GM19328 (cell line): ENCODE data around the gene TKT.

Experiments used
- ATAC-seq: cut with Tn5 transposase; IDR thresholded peaks from one replicate; pipeline ENCODE4 v1.9.1; 2021; ENCODE audit warnings: mild to moderate bottlenecking, moderate library complexity; ENCODE audit not compliant: unreplicated experiment

Gene TKT

DNA sequence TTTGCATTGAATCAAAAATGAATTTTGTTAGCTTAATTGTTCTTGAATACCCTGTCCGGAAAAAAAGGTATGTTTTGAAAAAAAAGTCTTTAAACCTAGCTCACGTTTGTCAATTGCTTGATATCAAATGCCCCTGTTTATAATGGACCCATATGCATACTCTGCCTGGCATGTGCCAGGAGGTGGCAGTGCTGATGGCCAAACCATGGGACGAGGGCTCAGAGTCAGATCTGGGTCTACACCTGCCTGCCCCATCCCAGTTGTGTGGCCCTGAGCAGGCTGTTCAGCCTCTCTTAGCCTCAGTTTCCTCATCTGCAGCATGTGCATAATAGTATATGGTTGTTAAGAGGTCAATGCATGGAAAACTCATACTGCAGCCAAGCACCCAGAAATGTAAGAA lies 56.0 kb downstream of the TKT start:
- ATAC-seq = no peak

DNA sequence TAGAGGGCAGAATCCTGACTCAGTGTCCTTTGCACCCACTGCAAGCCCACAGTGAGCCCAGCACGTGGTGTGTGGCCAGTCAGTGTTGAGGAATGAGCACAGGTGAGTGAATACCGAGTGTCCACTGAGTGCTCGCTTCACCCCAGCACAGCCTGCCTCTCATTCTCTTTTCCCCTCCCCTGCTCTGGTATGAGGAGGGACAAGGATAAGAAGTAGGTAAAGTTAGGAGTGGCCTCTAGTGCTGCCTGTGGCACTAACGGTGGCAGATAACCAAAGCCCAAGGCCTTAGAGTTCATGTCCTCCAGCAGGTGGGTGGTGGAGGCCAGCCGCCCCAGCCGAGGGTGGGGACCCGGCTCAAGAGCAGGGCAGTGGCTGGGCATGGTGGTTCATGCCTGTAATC lies 56.8 kb downstream of the TKT start:
- no peak for ATAC-seq

DNA sequence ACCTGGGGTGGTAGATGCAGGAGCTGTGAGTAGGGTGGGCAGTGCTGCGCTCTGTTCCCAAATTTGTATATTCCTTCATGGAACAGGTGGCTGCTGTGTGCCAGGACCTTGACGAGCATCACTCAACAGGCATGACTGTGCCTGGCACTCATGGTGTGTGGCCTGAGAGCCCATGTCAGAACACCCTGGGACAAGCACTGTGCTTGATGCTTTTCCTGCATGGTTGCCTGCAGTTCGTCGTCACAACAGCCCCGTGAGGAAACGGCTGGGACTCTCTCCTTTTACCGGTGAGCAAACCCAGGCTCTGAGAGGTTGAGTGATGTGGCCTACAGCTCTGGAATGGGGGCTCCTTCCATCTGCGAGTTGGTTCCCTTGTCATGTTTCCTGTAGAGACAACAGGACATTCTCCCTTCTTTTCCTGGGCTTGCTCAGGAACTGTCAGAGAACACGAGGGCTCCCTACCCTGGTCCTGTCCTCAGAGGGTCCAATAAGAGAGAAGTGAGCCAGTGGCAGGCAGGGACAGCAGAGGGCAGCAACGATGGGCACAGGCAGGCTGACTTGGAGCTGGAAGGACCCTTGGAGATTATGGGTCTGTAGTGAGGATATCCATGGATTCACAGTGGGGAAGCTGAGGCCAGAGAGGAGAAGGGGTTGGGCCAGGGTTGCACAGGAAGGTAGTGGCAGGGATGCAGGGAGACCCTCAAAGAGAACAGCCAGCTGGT lies 57.4 kb downstream of the TKT start:
- ATAC-seq = no peak

DNA sequence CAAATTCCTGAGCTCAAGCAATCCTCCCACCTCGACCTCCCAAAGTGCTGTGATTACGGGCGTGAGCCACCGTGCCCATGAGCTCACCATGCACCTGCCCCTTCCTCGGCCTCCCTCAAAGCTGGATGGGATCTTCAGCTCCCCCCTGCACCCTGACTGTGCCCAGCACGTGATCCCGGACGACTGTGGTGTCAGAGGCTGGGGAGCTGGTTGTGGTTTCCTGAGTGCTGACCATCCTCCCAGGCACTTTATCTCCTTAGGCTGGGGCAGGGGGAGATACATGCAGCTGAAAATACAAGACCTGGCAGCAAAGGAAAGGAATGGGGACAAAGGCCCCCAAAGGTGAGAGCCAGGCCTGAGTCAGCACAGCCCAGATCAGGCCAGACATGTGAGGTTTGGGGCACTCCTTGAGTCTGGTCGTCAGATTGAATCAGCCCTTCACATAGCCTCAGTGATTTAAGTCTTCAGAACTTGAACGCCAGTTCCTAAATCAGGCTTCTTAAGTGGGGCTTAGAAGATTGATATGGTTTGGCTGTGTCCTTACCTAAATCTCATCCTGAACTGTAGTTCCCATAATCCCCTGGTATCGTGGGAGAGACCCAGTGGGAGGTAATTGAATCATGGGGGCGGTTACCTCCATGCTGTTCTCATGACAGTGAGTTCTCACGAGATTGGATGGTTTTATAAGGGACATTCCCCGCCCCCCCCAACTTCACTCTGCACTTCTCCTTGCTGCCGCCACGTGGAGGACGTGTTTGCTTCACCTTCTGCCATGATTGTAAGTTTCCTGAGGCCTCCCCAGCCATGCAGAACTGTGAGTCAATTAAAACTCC lies 59.0 kb downstream of the TKT start:
- no peak for ATAC-seq

DNA sequence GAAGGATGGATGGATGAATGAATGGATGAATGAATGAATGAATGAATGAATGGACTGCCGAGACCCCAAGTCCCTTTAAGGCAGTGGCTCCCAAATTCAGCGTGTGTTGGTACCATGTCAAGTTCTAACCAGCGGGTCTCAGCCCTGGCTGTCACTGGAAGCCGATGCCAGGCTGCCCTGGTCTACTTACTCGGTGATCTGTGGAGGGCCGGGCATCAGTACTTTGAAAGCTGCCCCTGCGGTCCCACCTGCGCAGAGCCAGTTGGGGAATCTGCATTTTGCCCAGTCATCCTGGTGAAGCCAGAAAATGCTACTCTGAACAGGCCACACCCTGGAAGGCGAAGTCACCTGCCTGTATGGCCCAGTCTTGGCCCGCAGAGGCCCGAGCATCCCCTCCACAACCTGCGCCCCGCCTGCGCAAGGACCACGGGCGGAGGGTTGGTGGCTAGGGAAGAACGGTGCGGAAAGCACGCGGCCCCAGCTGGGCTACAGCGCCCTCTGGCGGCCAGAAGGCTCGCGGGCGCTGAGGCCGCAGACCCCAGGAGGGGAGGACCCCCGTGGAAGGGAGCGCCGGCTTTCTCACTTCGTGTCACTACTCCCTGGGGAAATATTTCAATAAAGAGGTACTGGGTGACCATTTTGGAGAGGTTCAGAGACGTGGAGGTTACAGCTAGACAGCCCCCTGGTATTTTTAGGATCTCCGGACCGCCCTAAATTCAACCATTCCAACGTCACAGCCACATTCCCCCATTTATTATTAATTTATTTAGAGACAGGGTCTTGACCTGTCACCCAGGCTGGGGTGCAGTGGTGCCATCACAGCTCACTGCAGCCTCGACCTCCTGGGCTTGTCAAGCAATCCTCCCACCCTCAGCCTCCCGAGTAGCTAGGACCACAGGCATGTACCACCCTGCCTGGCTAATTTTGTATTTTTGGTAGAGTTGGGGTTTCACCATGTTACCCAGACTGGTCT lies 59.9 kb downstream of the TKT start:
- ATAC-seq = no peak

DNA sequence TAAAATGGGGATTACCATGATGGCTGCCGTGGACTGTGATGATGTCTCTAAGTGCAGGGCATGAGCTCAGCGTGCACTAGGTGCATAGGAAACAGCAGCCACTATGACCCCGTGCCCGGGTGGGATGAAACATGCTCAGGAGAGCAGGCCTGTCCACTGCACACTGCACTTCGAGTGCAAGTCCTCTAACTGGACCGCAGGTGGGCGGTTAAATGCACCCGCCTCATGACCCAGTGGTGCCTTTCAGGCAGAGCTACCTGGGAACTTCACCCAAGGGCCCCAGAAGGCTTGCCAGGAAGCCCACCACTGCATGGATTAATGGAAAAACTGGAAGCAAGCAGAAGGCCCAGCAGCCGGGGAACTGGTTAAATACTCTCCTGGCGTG lies 60.8 kb downstream of the TKT start:
- no peak for ATAC-seq

DNA sequence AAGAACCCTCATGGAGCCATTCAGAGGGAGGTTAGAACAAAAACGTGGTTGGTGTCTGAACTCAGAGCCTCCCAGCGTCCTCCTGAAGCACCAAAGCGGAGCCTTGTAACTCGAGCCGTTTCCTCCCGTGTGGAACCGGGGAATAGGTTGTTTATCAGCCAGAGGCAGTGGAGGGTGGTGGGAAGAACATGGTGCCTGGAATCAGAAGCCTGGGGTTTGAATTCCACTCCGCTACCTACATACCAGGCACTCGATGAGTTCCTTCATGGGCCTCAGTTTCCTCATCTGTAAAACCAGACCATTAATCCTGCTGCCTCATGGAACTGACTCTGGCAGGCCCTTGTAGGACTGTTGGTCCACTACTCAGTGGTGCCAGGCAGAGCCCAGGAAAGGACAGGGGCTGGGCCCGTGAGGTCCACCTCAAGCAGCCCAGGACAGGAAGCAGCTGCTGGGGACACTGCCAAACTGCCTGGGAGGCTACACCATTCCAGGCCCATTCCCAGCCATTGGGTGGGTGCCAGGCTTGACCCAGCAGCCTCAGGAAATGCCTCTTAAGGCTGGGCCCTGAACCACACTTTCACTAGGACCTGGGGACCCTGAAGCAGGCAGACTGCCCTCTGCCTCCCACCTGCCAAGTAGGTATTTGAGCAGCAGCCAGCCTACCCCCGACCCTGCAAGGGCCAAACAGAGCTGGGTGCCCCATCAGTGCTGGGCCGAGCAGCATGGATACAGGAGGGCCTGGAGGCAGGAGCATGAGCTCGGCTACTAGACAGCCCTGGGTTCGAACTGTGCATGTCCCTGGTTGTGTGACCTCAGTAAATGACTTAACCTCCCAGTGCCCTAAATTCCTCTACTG lies 61.4 kb downstream of the TKT start:
- ATAC-seq = no peak

DNA sequence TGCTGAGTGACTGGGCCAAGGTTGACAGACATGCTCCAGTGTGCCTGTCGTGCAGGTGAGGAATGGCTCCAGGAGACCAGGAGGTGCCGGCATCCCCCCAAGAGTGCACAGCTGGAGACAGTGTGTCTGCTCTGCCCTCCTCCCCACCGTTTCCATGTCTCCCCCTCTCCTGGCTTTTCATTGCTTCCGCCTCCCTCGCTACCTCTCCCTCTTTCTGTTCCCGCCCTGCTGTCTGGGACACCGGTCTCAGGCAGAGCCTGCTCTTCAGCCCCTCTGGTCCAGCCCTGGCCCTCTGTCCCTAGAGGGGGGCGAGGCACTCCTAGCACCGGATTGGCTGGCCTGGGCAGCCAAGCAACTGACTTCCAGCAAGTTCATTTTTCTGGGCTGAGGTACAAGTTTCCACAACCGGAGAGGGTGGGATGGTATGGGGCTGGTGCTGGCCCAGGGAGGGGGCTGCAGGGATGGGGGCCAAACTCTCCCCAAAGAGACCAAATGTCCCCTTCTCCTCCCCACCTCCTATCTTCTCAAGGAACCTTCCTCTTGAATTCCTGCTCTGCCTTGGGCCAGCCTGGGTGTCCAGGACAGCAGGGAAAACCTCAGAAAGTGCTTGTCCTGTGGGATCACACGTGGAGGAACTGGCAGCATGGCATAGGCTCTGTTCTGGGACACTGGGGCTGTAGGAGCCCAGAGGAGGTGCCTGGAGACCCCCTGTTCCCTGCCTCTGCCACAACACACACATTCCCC lies 62.2 kb downstream of the TKT start:
- no peak for ATAC-seq

DNA sequence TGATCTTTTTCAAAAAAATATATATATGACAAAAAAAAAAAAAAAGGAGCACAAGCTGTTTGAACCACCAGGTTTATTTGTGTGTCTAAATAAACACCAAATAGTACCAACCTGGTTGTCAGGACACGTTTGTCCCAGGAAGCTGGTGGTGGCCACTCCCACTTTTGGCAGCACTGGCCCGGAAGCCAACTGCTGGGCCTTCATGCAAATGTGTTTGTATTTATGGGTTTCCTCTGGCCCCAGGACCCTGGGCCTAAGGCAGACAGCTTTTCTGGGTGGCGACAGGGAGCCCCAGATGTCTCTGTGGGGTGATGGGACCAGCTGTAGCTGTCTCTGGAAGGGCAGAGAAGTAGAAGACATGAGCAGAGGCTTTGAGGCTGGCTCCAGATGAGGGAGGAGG lies 63.2 kb downstream of the TKT start:
- ATAC-seq = no peak

DNA sequence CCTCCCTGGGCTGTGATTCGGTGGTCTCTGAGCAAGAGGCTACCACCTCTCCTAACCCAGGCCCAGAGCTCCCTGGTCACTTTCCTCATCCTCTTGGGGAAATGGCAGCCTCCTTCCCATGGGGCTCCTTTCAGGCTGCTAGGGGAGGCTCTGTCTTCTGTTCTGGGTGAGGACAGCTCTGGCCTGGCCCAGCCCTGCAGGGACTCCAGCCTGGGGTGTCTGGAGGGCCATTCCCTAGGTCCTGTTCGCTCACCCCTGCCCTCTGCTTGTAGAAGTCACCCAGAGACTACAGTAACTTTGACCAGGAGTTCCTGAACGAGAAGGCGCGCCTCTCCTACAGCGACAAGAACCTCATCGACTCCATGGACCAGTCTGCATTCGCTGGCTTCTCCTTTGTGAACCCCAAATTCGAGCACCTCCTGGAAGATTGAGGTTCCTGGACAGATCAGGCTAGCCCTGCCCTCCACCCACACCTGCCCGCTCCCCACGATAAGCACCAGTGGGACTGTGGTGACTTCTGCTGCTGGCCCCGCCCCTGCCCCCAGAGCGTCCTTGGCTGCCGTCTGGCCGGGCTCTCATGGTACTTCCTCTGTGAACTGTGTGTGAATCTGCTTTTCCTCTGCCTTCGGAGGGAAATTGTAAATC lies 63.9 kb downstream of the TKT start:
- ATAC-seq = no peak

DNA sequence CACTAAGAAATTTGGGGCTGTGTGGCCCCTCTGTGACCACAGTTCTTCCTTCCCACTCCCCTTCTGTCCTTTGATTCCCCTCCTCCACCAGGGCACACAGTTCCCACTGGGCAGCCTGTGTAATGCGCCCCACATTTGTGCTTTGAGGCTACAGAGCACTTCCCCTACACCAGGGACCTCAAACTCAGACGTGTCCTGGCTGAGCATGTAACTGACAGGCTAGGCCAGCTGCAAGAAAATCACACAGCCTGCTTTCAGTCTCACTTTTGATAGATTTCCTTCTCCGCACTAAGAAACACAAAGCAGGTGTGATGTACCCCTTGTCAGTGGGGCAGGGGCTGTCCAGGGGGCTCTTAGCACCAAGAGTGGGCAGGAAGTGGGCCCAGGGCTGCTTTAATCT lies 65.2 kb downstream of the TKT start:
- ATAC-seq = no peak

DNA sequence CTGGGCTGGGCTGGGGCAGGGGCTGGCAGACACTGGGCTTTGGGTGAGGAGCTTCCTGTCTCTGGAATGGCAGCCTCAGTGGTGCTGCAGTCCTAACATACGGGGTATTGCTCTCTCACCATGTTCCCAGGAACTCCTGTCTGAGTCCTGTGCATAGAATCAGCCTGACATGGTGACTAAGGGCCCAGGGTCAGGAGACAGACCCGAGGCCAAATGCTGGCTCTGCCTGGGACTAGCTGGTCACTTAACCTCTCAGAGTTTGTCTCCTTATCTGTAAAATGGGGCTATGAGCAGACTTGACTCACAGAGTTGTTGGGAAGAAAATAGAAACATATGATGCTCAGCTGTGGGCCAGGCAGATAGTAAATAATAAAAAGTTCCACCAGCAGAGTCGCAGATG lies 66.5 kb downstream of the TKT start:
- ATAC-seq = no peak

DNA sequence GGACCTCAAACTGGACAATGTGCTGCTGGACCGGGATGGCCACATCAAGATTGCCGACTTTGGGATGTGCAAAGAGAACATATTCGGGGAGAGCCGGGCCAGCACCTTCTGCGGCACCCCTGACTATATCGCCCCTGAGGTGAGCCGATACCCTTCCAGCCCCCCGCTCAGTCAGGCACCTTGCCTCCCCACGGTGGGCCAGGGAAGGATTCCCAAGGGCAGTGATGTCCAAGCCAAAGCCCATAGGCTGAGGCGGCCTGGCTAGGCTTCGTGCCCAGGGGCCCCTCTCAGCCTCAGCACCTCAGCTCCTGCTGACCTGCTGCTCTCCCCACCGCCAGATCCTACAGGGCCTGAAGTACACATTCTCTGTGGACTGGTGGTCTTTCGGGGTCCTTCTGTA lies 67.1 kb downstream of the TKT start:
- no peak for ATAC-seq

DNA sequence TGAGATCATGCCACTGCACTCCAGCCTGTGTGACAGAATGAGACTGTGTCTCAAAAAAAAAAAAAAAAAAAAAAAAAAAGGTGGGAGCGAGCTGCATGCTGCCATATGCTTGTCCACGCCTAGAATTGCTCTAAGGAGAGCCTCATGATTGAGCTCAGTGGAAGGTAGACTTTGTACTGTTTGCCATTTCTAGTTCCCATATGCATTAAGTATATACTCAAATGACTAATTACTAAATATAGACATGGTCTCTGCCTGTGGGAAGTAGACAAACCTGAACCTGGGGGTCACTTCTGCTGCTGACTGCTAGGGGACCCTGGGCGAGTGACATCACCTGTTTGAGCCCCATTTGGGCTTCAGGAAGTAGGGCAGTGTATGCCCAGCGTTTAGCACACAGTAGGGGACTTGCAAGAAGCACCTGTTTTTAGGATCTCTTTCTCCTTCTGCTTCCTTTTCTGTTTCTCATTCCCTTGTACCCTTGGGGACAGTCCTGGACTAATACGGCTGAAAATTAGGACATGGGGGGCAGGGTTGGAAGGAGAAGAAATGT lies 67.6 kb downstream of the TKT start:
- no peak for ATAC-seq

DNA sequence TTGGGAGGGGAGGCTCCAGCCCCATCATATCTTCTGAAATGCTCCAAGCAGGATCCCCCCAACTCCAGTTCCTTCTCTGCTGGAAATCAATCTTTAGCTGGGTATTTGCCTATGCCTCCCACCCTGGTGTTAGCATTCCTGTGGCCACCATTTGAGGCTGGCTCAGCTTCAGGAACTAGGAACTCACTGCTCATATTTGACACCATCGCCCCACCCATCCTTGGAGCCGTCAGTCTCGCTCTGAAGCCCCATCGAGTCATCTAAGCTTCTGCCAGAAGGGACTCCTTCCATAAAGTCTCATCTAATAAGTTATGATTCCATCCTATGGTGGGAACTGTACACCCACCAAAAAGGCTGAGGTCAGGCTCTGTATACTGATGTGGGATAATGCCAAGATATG lies 68.4 kb downstream of the TKT start:
- ATAC-seq = no peak

DNA sequence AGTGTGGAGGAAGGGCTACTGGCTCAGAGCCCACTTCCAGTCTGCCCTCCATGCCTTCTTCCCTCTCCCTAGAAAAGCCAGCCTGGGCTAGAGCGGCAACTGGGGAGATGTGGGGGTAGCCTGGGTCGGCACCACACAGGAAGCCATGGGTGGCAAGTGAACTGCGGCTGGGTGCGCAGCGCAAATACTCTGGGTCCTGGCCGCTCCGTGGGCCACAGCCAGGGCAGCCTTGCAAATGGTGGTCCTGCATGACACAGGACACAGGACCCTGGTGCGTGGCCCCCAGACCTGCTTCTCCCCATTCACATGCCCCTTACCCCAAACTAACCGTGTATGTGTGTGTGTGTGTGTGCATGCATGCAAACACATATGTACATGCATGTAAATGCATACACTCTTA lies 69.1 kb downstream of the TKT start:
- no peak for ATAC-seq

DNA sequence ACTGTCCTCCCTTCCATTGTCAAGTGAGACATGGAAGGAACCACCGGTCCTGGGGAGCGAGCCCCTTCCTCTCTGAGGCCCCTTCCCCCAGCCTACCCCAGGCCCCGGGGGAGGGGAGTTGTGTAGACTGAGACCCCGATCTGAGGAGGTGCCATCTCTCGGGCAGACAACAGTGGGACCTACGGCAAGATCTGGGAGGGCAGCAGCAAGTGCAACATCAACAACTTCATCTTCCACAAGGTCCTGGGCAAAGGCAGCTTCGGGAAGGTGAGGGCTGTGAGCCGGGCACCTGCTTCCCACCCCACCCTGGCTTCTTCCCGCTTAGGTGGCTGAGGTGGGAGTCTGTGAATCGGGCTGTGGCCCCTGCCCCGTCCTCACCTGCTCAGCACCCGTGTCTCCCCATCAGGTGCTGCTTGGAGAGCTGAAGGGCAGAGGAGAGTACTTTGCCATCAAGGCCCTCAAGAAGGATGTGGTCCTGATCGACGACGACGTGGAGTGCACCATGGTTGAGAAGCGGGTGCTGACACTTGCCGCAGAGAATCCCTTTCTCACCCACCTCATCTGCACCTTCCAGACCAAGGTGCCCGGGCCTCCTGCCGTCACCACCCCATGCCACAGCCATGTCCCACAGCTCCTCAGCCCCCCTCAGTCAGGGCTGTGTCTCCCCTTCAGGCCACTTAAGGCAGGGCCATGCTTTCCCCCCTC lies 69.9 kb downstream of the TKT start:
- no peak for ATAC-seq

DNA sequence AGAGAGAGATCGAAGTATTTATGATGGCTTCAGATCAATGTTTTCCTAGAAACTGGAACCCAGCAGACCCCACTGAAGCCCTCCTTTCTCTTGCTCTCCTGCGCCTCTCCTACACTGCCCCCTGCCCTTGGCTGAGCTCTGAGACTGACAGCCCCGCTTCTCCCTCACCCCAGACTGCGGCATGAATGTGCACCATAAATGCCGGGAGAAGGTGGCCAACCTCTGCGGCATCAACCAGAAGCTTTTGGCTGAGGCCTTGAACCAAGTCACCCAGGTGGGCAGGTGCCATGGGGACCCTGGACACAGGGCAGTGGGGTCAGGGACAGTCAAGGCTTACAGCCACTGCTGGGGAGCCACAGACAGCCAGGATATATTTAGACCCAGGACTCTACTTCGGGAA lies 71.1 kb downstream of the TKT start:
- no peak for ATAC-seq
